Epithelial cell of esophagus (primary cell): Measurements from ENCODE around the gene TENM4.

Experiments
- DNase-seq: peaks from one replicate; pipeline ENCODE4 v3.0.0; 2010; ENCODE audit warnings: low read depth
- H3K4me3 ChIP-seq: 2 replicates; pipeline ENCODE4 v1.5.1; 2011; ENCODE audit warnings: mild to moderate bottlenecking, low read length, control low read depth
- CTCF ChIP-seq: IDR thresholded peaks from 2 replicates; pipeline ENCODE4 v1.5.1; 2011; ENCODE audit warnings: low read depth, mild to moderate bottlenecking, low read length, control low read depth, inconsistent platforms; ENCODE audit not compliant: insufficient read depth; ENCODE audit errors: missing control alignments

Gene TENM4

GRCh38 chr11:78840200-78840599 lies 600.6 kb downstream of the TENM4 start:
- DNase-seq = no peak
- TF ChIP-seq CTCF = no peak
- no peak overlapping the region for H3K4me3 ChIP-seq

GRCh38 chr11:78838417-78838816 lies 602.4 kb downstream of the TENM4 start:
- H3K4me3 ChIP-seq = no peak overlapping the region
- TF ChIP-seq CTCF = peak; percentile 54
- DNase-seq = peak; percentile 55

GRCh38 chr11:78835646-78836045 lies 605.2 kb downstream of the TENM4 start:
- TF ChIP-seq CTCF = no peak
- peak; percentile 30 for DNase-seq
- no peak overlapping the region for H3K4me3 ChIP-seq

- DNase-seq = no peak
- H3K4me3 ChIP-seq = no peak overlapping the region
- no peak for TF ChIP-seq CTCF
Observed at GRCh38 chr11:78834886-78835285, 605.9 kb downstream of the TENM4 start.

GRCh38 chr11:78833237-78833636 lies 607.6 kb downstream of the TENM4 start:
- H3K4me3 ChIP-seq = no peak overlapping the region
- DNase-seq = no peak
- no peak for TF ChIP-seq CTCF

- peak; percentile 58 for DNase-seq
- H3K4me3 ChIP-seq = no peak overlapping the region
- TF ChIP-seq CTCF = peak; percentile 20
Observed at GRCh38 chr11:78832226-78832947, 608.4 kb downstream of the TENM4 start.

- TF ChIP-seq CTCF = no peak
- no peak overlapping the region for H3K4me3 ChIP-seq
- DNase-seq = no peak
Observed at GRCh38 chr11:78831571-78831970, 609.3 kb downstream of the TENM4 start.
